Panc1 (cell line): ENCODE measurements around the gene WDHD1. TPM values are rescaled to one million over a fixed set of nuclear protein-coding genes. Genes with fewer than 3 reads are reported as not detected.
"Not testable (repeated sequence)": the region's sequence is repeated elsewhere in the genome, so short reads cannot be mapped to it uniquely, and the experiment has no call there.

ENCODE experiments used
- ATAC-seq: fragments of 200-7000 bp; cut with Tn5 transposase; 2 replicates; pipeline ENCODE4 v1.9.1; 2020; ENCODE audit warnings: mild to moderate bottlenecking, moderate library complexity
- BruUV-seq: library from RNA; stranded (reverse); fragments of 400-500 nt; replicated peaks from 2 replicates; lab custom pipeline; 2021; lab: Mats Ljungman, UMichigan
- CTCF ChIA-PET: fragments of 300-600 bp; sonication (Branson Sonifier 250); formaldehyde crosslinking; loops from one replicate; lab custom pipeline; 2022; ENCODE audit warnings: antibody characterized with exemption; lab: Charles Lee
- POLR2A ChIA-PET: fragments of 300-600 bp; sonication (Branson Sonifier 250); formaldehyde crosslinking; loops from one replicate; lab custom pipeline; 2022; ENCODE audit warnings: antibody characterized with exemption; lab: Charles Lee
- DNase-seq: peaks from one replicate; pipeline ENCODE4 v3.0.0-alpha.2; 2010; ENCODE audit warnings: low read depth, low spot score
- H3K27ac ChIP-seq: 2 replicates; pipeline ENCODE4 v1.5.1; 2011; ENCODE audit warnings: mild to moderate bottlenecking, low read length, inconsistent platforms
- H3K27me3 ChIP-seq: fragments of 200-500 bp; sonication (Bioruptor generic); 2 replicates; pipeline ENCODE4 v1.6.0; 2014; ENCODE audit warnings: low read length, inconsistent platforms; ENCODE audit not compliant: control insufficient read depth, insufficient read depth
- H3K36me3 ChIP-seq: fragments of 200-500 bp; sonication (Bioruptor generic); 2 replicates; pipeline ENCODE4 v1.5.1; 2014; ENCODE audit warnings: inconsistent platforms, mild to moderate bottlenecking, low read length, moderate library complexity; ENCODE audit not compliant: control insufficient read depth, insufficient read depth
- H3K4me1 ChIP-seq: 2 replicates; pipeline ENCODE4 v1.5.1; 2011; ENCODE audit warnings: inconsistent platforms, mild to moderate bottlenecking, low read length, moderate library complexity; ENCODE audit not compliant: control insufficient read depth, insufficient read depth
- H3K4me3 ChIP-seq, 2 experiments: 2 replicates each; pipeline ENCODE4 v1.5.1; 2011 to 2012; ENCODE audit warnings: low read depth in 2 of 2, low read length in 2 of 2, mild to moderate bottlenecking in 2 of 2, inconsistent platforms in 1 of 2, moderate library complexity in 1 of 2
- H3K9me3 ChIP-seq: fragments of 200-500 bp; sonication (Bioruptor generic); 2 replicates; pipeline ENCODE4 v1.5.1; 2014; ENCODE audit warnings: low read depth, mild to moderate bottlenecking, inconsistent platforms, low read length, moderate library complexity; ENCODE audit not compliant: control insufficient read depth, insufficient read depth
- CTCF ChIP-seq: fragments of 450-650 bp; IDR thresholded peaks from 2 replicates; pipeline ENCODE4 v1.5.1; 2017; ENCODE audit warnings: mild to moderate bottlenecking
- POLR2AphosphoS5 ChIP-seq: IDR thresholded peaks from 2 replicates; pipeline ENCODE4 v1.6.1; 2012; ENCODE audit warnings: mild to moderate bottlenecking, low read depth, low read length, moderate library complexity
- REST ChIP-seq, 2 experiments: IDR thresholded peaks; 2 replicates each; pipeline ENCODE4 v1.6.1; 2011 to 2012; ENCODE audit warnings: low read depth in 2 of 2, control low read depth in 1 of 2, low read length in 1 of 2, mild to moderate bottlenecking in 1 of 2, moderate library complexity in 1 of 2; ENCODE audit not compliant: insufficient read depth in 1 of 2
- SIN3A ChIP-seq: IDR thresholded peaks from 2 replicates; pipeline ENCODE4 v1.6.1; 2012; ENCODE audit warnings: low read depth, mild to moderate bottlenecking, low read length, moderate library complexity, borderline replicate concordance; ENCODE audit not compliant: insufficient read depth
- TCF7L2 ChIP-seq: IDR thresholded peaks from 2 replicates; pipeline ENCODE4 v1.6.1; 2011; ENCODE audit warnings: mild to moderate bottlenecking, low read depth, low read length, inconsistent platforms
- in situ Hi-C: cut with HindIII; loops from 2 replicates; pipeline ENCODE4 v1.10.0; 2016; ENCODE audit warnings: low sequenced_read_pairs, low pct_unique_long_range_greater_than_20kb
- intact Hi-C: fragments of 100-400 bp; cut with micrococcal nuclease; formaldehyde crosslinking; loops from one replicate; pipeline ENCODE4 v1.10.0; 2022; ENCODE audit not compliant: unreplicated experiment
- total RNA-seq: library from RNA; stranded (reverse); gene quantifications from one replicate; pipeline ENCODE4 v1.2.1, GENCODE V29; 2021; ENCODE audit not compliant: unreplicated experiment

WDHD1 gene
- total RNA-seq, 1 experiment from 2014 or later, result 21.7 TPM

GRCh38 chr14:54967496-54967895, 59.4 kb downstream of the WDHD1 start:
- in situ Hi-C loops (no loop called here), intact Hi-C loops (no loop called here)
- ChIA-PET POLR2A (no interaction called here), CTCF (no interaction called here)
- Histone ChIP-seq H3K4me3 (no peak overlapping the region), H3K9me3 (no peaks in the 10 kb centered on the region), H3K27ac (no peak overlapping the region), H3K36me3 (peaks cover 4% of the 10 kb centered on the region; the same call in 1 of the 2 replicates), H3K4me1 (no peaks in the 10 kb centered on the region), H3K27me3 (no peaks in the 10 kb centered on the region)
- no TSS peak for BruUV-seq
- no peak for ATAC-seq
- TF ChIP-seq POLR2AphosphoS5 (no peak), CTCF (no peak), TCF7L2 (no peak), SIN3A (no peak), REST (IDR thresholded peaks at IDR 0.05; ENCODE audit: insufficient read depth in 1 of 2, low read depth in 2 of 2, low read length in 1 of 2) (no peak)
- no peak for DNase-seq

GRCh38 chr14:54955143-54955542, 71.8 kb downstream of the WDHD1 start:
- ATAC-seq, result no peak
- H3K27me3 ChIP-seq, result no peaks in the 10 kb centered on the region
- DNase-seq, result no peak
- TF ChIP-seq POLR2AphosphoS5 (no peak), REST (IDR thresholded peaks at IDR 0.05; ENCODE audit: insufficient read depth in 1 of 2, low read depth in 2 of 2, low read length in 1 of 2) (no peak), SIN3A (no peak), TCF7L2 (no peak), CTCF (no peak)
- in situ Hi-C loops, result no loop called here
- POLR2A ChIA-PET, result interaction anchor here (0.6 kb wide), 1 partner anchor 73 kb away, joined by 3 read pairs; no protein-coding TSS in a partner anchor
- no peaks in the 10 kb centered on the region for H3K9me3 ChIP-seq
- no peak overlapping the region for H3K27ac ChIP-seq
- H3K4me1 ChIP-seq, result no peaks in the 10 kb centered on the region
- CTCF ChIA-PET, result no interaction called here
- H3K36me3 ChIP-seq, result no peaks in the 10 kb centered on the region; the same call in 1 of the 2 replicates
- no peak overlapping the region for H3K4me3 ChIP-seq
- BruUV-seq, result no TSS peak
- intact Hi-C loops, result no loop called here

- not testable (repeated sequence) for ATAC-seq
Observed at GRCh38 chr14:54953609-54954008, 73.3 kb downstream of the WDHD1 start.

More at GRCh38 chr14:54953609-54954008, 73.3 kb downstream of the WDHD1 start:
- intact Hi-C loops, H3K27ac ChIP-seq, POLR2A ChIA-PET, CTCF ChIA-PET, DNase-seq, H3K4me3 ChIP-seq, in situ Hi-C loops, H3K27me3 ChIP-seq, H3K4me1 ChIP-seq, H3K36me3 ChIP-seq, H3K9me3 ChIP-seq, BruUV-seq: not testable (repeated sequence)
